HFFc6 (cell line): ENCODE results near the gene ARHGAP28. TPM values are rescaled to one million over a fixed set of nuclear protein-coding genes. Genes with fewer than 3 reads are reported as not detected.

Source experiments
- DNase-seq: peaks from one replicate; pipeline ENCODE4 v3.0.0-alpha.2; 2018
- H3K27ac Mint-ChIP-seq: 2 replicates; pipeline ENCODE4 v1.8.0; 2020; ENCODE audit warnings: mild to moderate bottlenecking, mixed read lengths
- H3K27me3 Mint-ChIP-seq: 2 replicates; pipeline ENCODE4 v1.8.0; 2021; ENCODE audit warnings: mild to moderate bottlenecking, moderate library complexity, mixed read lengths; ENCODE audit not compliant: insufficient read depth
- H3K36me3 Mint-ChIP-seq: 2 replicates; pipeline ENCODE4 v1.8.0; 2021; ENCODE audit warnings: low read depth, mixed read lengths
- H3K4me1 Mint-ChIP-seq: 2 replicates; pipeline ENCODE4 v1.8.0; 2020; ENCODE audit warnings: low read depth, mixed read lengths
- H3K4me3 Mint-ChIP-seq: 2 replicates; pipeline ENCODE4 v1.8.0; 2020; ENCODE audit warnings: mild to moderate bottlenecking, moderate library complexity, mixed read lengths
- H3K9me3 Mint-ChIP-seq: 2 replicates; pipeline ENCODE4 v1.8.0; 2020; ENCODE audit warnings: mild to moderate bottlenecking, mixed read lengths
- CTCF ChIP-seq: fragments of 200-600 bp; sonication (generic); IDR thresholded peaks from 2 replicates; pipeline ENCODE4 v1.5.0; 2021; ENCODE audit warnings: antibody characterized with exemption, mild to moderate bottlenecking
- total RNA-seq, 6 experiments: library from RNA; stranded (reverse); fragmentation: NEBNext Ultra II Directional; extraction: Animal tissue kit (Norgen Biotek cat#: 25700); gene quantifications; 2 replicates in 1 of 6; 3 replicates in 5 of 6; pipeline ENCODE4 v1.2.3, GENCODE V29; 2021

The ARHGAP28 gene
- total RNA-seq, 6 experiments from 2014 or later = 0.05 to 0.97 (median 0.39) TPM; not detected in 1

GRCh38 chr18:6878556-6879297 is 149.2 kb downstream of the ARHGAP28 start:
- Mint-ChIP-seq H3K36me3 (no peaks in the 10 kb centered on the region), H3K27ac (no peak overlapping the region), H3K27me3 (no peaks in the 10 kb centered on the region), H3K9me3 (no peaks in the 10 kb centered on the region; the same call in 1 of the 2 replicates), H3K4me1 (no peaks in the 10 kb centered on the region), H3K4me3 (no peak overlapping the region)
- no peak for TF ChIP-seq CTCF
- DNase-seq = no peak

GRCh38 chr18:6879508-6880195 is 150.1 kb downstream of the ARHGAP28 start:
- H3K4me3 Mint-ChIP-seq = no peak overlapping the region
- no peak overlapping the region for H3K27ac Mint-ChIP-seq
- H3K9me3 Mint-ChIP-seq = no peaks in the 10 kb centered on the region; the same call in 1 of the 2 replicates
- no peaks in the 10 kb centered on the region; the same call in 1 of the 2 replicates for H3K4me1 Mint-ChIP-seq
- H3K36me3 Mint-ChIP-seq = no peaks in the 10 kb centered on the region
- TF ChIP-seq CTCF = no peak
- no peaks in the 10 kb centered on the region; the same call in 1 of the 2 replicates for H3K27me3 Mint-ChIP-seq
- no peak for DNase-seq

- H3K9me3 Mint-ChIP-seq = no peaks in the 10 kb centered on the region; the same call in 1 of the 2 replicates
- TF ChIP-seq CTCF = no peak
- no peak overlapping the region for H3K27ac Mint-ChIP-seq
- no peaks in the 10 kb centered on the region; the same call in 1 of the 2 replicates for H3K27me3 Mint-ChIP-seq
- DNase-seq = no peak
- H3K4me1 Mint-ChIP-seq = peaks cover 5% of the 10 kb centered on the region; the same call in 1 of the 2 replicates
- no peak overlapping the region for H3K4me3 Mint-ChIP-seq
- no peaks in the 10 kb centered on the region for H3K36me3 Mint-ChIP-seq
These were observed 151.7 kb downstream of the ARHGAP28 start for GRCh38 chr18:6881034-6881820.

- H3K4me1 Mint-ChIP-seq = peaks cover 5% of the 10 kb centered on the region; the same call in 1 of the 2 replicates
- no peaks in the 10 kb centered on the region for H3K9me3 Mint-ChIP-seq
- H3K36me3 Mint-ChIP-seq = no peaks in the 10 kb centered on the region
- no peak overlapping the region for H3K4me3 Mint-ChIP-seq
- no peak for DNase-seq
- no peak for TF ChIP-seq CTCF
- H3K27me3 Mint-ChIP-seq = no peaks in the 10 kb centered on the region; the same call in 1 of the 2 replicates
- no peak overlapping the region for H3K27ac Mint-ChIP-seq
These were observed 152.9 kb downstream of the ARHGAP28 start for GRCh38 chr18:6882401-6882800.

- TF ChIP-seq CTCF = no peak
- Mint-ChIP-seq H3K9me3 (no peaks in the 10 kb centered on the region), H3K36me3 (no peaks in the 10 kb centered on the region), H3K4me1 (peaks cover 5% of the 10 kb centered on the region; the same call in 1 of the 2 replicates), H3K27me3 (peaks cover 3% of the 10 kb centered on the region; the same call in 1 of the 2 replicates), H3K4me3 (peak overlapping the region; percentile 45; the same call in 1 of the 2 replicates), H3K27ac (no peak overlapping the region)
- DNase-seq = peak; percentile 17
These were observed 155.5 kb downstream of the ARHGAP28 start for GRCh38 chr18:6885006-6885481.
